ENCODE data around the gene CDK6. TPM values are rescaled to one million over a fixed set of nuclear protein-coding genes. Genes with fewer than 3 reads are reported as not detected.

The CDK6 gene
- polyA plus RNA-seq, 4 donors, result 39.1 to 49.3 (median 40.4) TPM

- no peak for DNase-seq (ENCODE audit: low read depth in 4 of 4, low spot score in 2 of 4)
Measured at GRCh38 chr7:92632791-92633190, 203.6 kb downstream of the CDK6 start.

GRCh38 chr7:92631850-92632487 lies 204.4 kb downstream of the CDK6 start:
- DNase-seq (ENCODE audit: low read depth in 4 of 4, low spot score in 2 of 4), result no peak

- no peak for DNase-seq (ENCODE audit: low read depth in 4 of 4, low spot score in 2 of 4)
Measured at GRCh38 chr7:92631067-92631849, 205.1 kb downstream of the CDK6 start.

- DNase-seq (ENCODE audit: low read depth in 4 of 4, low spot score in 2 of 4), result no peak
Measured at GRCh38 chr7:92629779-92630178, 206.6 kb downstream of the CDK6 start.

- no peak for DNase-seq (ENCODE audit: low read depth in 4 of 4, low spot score in 2 of 4)
Measured at GRCh38 chr7:92627956-92628355, 208.4 kb downstream of the CDK6 start.

- DNase-seq (ENCODE audit: low read depth in 4 of 4, low spot score in 2 of 4), result no peak
Measured at GRCh38 chr7:92626281-92626809, 210.0 kb downstream of the CDK6 start.

- no peak for DNase-seq (ENCODE audit: low read depth in 4 of 4, low spot score in 2 of 4)
Measured at GRCh38 chr7:92625617-92626016, 210.8 kb downstream of the CDK6 start.

GRCh38 chr7:92624298-92624996 lies 211.9 kb downstream of the CDK6 start:
- DNase-seq (ENCODE audit: low read depth in 4 of 4, low spot score in 2 of 4), result no peak

GRCh38 chr7:92623544-92623943 lies 212.8 kb downstream of the CDK6 start:
- no peak for DNase-seq (ENCODE audit: low read depth in 4 of 4, low spot score in 2 of 4)

GRCh38 chr7:92622685-92623084 lies 213.7 kb downstream of the CDK6 start:
- no peak for DNase-seq (ENCODE audit: low read depth in 4 of 4, low spot score in 2 of 4)

GRCh38 chr7:92622030-92622429 lies 214.3 kb downstream of the CDK6 start:
- no peak for DNase-seq (ENCODE audit: low read depth in 4 of 4, low spot score in 2 of 4)

- no peak for DNase-seq (ENCODE audit: low read depth in 4 of 4, low spot score in 2 of 4)
Measured at GRCh38 chr7:92621561-92622023, 214.8 kb downstream of the CDK6 start.

GRCh38 chr7:92621026-92621540 lies 215.3 kb downstream of the CDK6 start:
- peak in 2 of 4 donors; percentile 52 to 65 for DNase-seq (ENCODE audit: low read depth in 4 of 4, low spot score in 2 of 4)

- DNase-seq (ENCODE audit: low read depth in 4 of 4, low spot score in 2 of 4), result no peak
Measured at GRCh38 chr7:92615861-92616260, 220.5 kb downstream of the CDK6 start.

- no peak for DNase-seq (ENCODE audit: low read depth in 4 of 4, low spot score in 2 of 4)
Measured at GRCh38 chr7:92614660-92615174, 221.7 kb downstream of the CDK6 start.

- no peak for DNase-seq (ENCODE audit: low read depth in 4 of 4, low spot score in 2 of 4)
Measured at GRCh38 chr7:92613720-92614119, 222.7 kb downstream of the CDK6 start.

GRCh38 chr7:92613214-92613613 lies 223.2 kb downstream of the CDK6 start:
- no peak for DNase-seq (ENCODE audit: low read depth in 4 of 4, low spot score in 2 of 4)

GRCh38 chr7:92612501-92612900 lies 223.9 kb downstream of the CDK6 start:
- DNase-seq (ENCODE audit: low read depth in 4 of 4, low spot score in 2 of 4), result no peak

- no peak for DNase-seq (ENCODE audit: low read depth in 4 of 4, low spot score in 2 of 4)
Measured at GRCh38 chr7:92611735-92612134, 224.6 kb downstream of the CDK6 start.

- no peak for DNase-seq (ENCODE audit: low read depth in 4 of 4, low spot score in 2 of 4)
Measured at GRCh38 chr7:92609921-92610518, 226.4 kb downstream of the CDK6 start.

Measured in left renal cortex interstitium (tissue), 4 donors.